ENCODE data around the gene ITGA3.

DNA sequence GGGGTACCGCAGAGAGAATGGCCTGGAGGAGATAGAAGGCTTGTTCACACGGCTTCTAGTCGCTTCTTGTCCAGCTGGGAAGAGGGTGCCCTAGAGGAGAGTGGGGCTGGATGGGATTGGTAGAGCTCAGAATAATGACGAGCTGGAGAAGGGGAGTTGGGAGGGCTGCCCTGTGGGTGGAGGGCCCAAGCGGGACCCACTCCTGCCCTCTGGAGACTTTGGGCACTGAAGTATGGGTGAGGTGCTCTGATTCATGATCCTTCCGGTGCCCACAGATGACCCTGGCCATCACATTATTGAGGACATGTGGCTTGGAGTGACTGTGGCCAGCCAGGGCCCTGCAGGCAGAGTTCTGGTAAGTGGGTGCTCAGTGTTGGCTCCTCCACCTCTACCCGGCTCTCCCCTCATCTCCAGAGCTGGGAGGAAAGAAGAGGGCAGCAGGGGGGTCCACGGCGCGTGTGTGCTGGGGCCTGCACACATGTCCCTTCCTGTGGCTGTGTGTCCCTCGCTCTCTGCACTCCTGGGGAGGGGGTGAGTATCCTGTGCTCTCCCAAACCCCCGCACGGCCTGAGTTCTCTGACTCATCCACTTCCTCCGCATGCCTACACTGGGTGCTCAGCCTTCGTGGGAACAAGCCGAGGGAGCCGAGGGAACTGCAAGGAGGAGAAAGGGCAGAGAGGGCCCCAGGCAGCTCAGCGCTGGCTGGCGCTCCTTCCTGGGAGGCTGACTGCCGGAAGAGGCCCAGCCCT is 8.5 kb downstream of the ITGA3 start:
- TF ChIP-seq, protein P1, sequence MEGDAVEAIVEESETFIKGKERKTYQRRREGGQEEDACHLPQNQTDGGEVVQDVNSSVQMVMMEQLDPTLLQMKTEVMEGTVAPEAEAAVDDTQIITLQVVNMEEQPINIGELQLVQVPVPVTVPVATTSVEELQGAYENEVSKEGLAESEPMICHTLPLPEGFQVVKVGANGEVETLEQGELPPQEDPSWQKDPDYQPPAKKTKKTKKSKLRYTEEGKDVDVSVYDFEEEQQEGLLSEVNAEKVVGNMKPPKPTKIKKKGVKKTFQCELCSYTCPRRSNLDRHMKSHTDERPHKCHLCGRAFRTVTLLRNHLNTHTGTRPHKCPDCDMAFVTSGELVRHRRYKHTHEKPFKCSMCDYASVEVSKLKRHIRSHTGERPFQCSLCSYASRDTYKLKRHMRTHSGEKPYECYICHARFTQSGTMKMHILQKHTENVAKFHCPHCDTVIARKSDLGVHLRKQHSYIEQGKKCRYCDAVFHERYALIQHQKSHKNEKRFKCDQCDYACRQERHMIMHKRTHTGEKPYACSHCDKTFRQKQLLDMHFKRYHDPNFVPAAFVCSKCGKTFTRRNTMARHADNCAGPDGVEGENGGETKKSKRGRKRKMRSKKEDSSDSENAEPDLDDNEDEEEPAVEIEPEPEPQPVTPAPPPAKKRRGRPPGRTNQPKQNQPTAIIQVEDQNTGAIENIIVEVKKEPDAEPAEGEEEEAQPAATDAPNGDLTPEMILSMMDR (IDR thresholded peaks at IDR 0.05), result peak in 2 of 6 experiments; percentile 2 to 23
- TF ChIP-seq POLR2A (IDR thresholded peaks at IDR 0.05), result no peak

All from upper lobe of left lung (tissue), 4 donors.